ENCODE measurements around the gene NXN. TPM values are rescaled to one million over a fixed set of nuclear protein-coding genes. Genes with fewer than 3 reads are reported as not detected.

NXN gene
- total and polyA plus RNA-seq, 9 donors: 5.5 to 34.8 (median 28.4) TPM

DNA sequence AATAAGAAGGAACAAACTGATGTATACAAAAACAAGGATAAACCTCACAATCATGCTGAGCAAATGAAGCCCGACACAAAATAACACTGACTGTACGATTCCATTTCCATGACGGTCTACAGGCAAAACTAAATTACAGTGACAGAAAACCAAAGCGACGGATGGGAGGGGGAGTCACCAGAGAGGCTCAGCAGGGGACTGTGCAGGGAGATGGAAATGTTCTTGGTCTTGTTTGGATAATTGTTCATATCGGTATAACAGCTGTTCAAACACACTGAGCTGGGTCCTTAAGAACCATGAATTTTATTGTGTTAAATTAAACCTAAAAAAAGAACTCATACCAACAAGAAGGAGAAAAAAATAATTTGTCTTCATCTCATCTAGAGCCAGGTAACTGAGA, 97.8 kb downstream of the NXN start:
- H3K27ac ChIP-seq: no peak overlapping the region
- H3K4me3 ChIP-seq: no peak overlapping the region
- H3K36me3 ChIP-seq: no peaks in the 10 kb centered on the region
- H3K4me1 ChIP-seq (ENCODE audit: insufficient read depth): peaks cover 18% of the 10 kb centered on the region
- TF ChIP-seq POLR2A (IDR thresholded peaks at IDR 0.05) (no peak), EP300 (IDR thresholded peaks at IDR 0.05) (no peak)
- TF ChIP-seq, protein P1, sequence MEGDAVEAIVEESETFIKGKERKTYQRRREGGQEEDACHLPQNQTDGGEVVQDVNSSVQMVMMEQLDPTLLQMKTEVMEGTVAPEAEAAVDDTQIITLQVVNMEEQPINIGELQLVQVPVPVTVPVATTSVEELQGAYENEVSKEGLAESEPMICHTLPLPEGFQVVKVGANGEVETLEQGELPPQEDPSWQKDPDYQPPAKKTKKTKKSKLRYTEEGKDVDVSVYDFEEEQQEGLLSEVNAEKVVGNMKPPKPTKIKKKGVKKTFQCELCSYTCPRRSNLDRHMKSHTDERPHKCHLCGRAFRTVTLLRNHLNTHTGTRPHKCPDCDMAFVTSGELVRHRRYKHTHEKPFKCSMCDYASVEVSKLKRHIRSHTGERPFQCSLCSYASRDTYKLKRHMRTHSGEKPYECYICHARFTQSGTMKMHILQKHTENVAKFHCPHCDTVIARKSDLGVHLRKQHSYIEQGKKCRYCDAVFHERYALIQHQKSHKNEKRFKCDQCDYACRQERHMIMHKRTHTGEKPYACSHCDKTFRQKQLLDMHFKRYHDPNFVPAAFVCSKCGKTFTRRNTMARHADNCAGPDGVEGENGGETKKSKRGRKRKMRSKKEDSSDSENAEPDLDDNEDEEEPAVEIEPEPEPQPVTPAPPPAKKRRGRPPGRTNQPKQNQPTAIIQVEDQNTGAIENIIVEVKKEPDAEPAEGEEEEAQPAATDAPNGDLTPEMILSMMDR (IDR thresholded peaks at IDR 0.05): no peak
- intact Hi-C loops (cut with DNase I): loop anchor here in 1 of 4 donors (5.0 kb wide), 1 partner anchor 1426 kb away; no protein-coding TSS in a partner anchor
- DNase-seq: no peak
- WGBS, 3 donors: 77 to 85% (median 85%) methylated on average over 6 of the region's 6 CpGs
- no peaks in the 10 kb centered on the region for H3K27me3 ChIP-seq
- no peaks in the 10 kb centered on the region for H3K9me3 ChIP-seq

DNA sequence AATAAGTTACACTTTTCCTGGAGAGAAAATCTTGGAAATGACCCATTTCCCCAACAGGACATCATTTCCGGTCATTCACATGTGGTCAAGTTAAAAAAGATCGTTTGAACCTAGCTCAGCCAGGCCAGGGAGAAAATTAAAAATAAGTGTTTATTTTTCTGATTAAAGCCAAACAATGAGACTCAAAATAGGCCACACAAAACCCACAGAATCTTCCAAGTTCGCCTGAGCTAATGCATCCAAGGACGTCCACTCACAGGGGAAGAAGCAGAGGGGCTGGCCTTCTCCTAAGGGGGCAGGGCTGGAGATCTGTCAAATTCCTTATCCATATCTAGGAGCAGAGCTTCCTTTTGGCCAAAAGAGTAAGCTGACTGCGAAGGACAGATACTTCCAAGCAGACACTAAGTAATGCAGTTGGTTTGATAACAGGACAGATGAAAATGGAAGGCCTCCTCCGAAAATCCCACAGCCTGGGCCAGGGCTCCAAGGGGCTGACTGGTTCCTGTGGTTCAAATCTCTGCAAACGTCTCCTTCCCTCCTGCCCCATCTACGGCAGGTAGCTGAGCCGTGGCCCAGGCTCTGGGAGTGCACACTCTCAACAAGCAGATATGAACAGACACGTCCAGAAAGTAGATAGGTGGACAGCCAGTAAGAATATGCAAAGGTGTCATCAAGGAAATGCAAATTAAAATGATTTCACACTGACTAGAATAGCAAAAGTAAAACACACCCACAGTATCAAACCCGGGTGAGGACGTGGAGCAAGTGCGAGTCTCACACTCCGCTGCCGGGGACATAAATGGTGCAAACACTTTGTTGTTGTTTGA, 98.9 kb downstream of the NXN start:
- Histone ChIP-seq H3K36me3 (no peaks in the 10 kb centered on the region), H3K27ac (peak overlapping the region; percentile 16 to 50)

GRCh38 chr17:879546-880442, 99.8 kb downstream of the NXN start:
- DNase-seq: peak; percentile 77 to 88 (median 86)
- Histone ChIP-seq H3K36me3 (no peaks in the 10 kb centered on the region), H3K27ac (peak overlapping the region; percentile 46 to 50), H3K4me1 (ENCODE audit: insufficient read depth) (peaks cover 18% of the 10 kb centered on the region), H3K4me3 (no peak overlapping the region), H3K9me3 (no peaks in the 10 kb centered on the region), H3K27me3 (no peaks in the 10 kb centered on the region)
- intact Hi-C loops (cut with DNase I): loop anchor here in 3 of 4 donors (2.0 to 10.0 kb wide), 4 partner anchors 99 to 1428 kb away; partner anchors contain the start of gene NXN (in 1 of the 3)
- TF ChIP-seq POLR2A (IDR thresholded peaks at IDR 0.05) (no peak), EP300 (IDR thresholded peaks at IDR 0.05) (no peak)
- TF ChIP-seq, protein P1 (IDR thresholded peaks at IDR 0.05): peak in 2 of 3 donors; percentile 57 to 69
- WGBS, 3 donors: 11 to 15% (median 13%) methylated on average over 26 of the region's 26 CpGs

More for the DNA sequence above, 98.9 kb downstream of the NXN start:
- 39 to 43% (median 43%) methylated on average over 15 of the region's 15 CpGs for WGBS, 3 donors
- intact Hi-C loops (cut with DNase I): loop anchor here in 1 of 4 donors (5.0 kb wide), 1 partner anchor 1427 kb away; no protein-coding TSS in a partner anchor
- no peak overlapping the region for H3K4me3 ChIP-seq
- peak in 1 of 5 donors; percentile 45 for DNase-seq
- no peaks in the 10 kb centered on the region for H3K9me3 ChIP-seq
- no peaks in the 10 kb centered on the region for H3K27me3 ChIP-seq
- TF ChIP-seq POLR2A (IDR thresholded peaks at IDR 0.05) (no peak), EP300 (IDR thresholded peaks at IDR 0.05) (peak; percentile 11)
- TF ChIP-seq, protein P1 (IDR thresholded peaks at IDR 0.05): no peak
- H3K4me1 ChIP-seq (ENCODE audit: insufficient read depth): peaks cover 18% of the 10 kb centered on the region

DNA sequence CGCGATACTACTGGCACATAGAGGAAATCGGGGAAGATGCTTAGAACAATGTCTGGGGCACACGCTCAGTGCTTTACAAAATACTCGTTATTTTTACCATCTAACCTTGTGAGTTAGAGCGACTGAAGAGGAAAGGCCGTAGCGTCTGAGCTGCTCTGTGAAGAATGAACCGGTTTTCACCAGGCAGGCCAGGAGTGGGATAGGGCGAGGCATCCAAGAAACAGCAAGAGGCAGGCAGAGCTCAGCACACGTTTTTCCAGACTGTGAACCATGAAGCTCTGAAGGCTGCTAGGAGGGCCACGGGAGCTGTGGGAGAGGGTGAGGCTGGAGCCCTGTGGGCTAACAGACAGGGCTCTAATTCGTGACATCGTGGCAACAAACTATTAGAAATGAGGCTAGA, 101.9 kb downstream of the NXN start:
- Histone ChIP-seq H3K36me3 (no peaks in the 10 kb centered on the region), H3K27ac (no peak overlapping the region), H3K4me3 (no peak overlapping the region), H3K4me1 (ENCODE audit: insufficient read depth) (peaks cover 13% of the 10 kb centered on the region), H3K27me3 (no peaks in the 10 kb centered on the region), H3K9me3 (no peaks in the 10 kb centered on the region)
- WGBS, 3 donors: 85 to 89% (median 86%) methylated on average over 14 of the region's 14 CpGs
- no peak for DNase-seq
- TF ChIP-seq, protein P1 (IDR thresholded peaks at IDR 0.05): no peak
- TF ChIP-seq EP300 (IDR thresholded peaks at IDR 0.05): no peak
- TF ChIP-seq POLR2A (IDR thresholded peaks at IDR 0.05): no peak
- intact Hi-C loops (cut with DNase I): loop anchor here in 2 of 4 donors (2.0 to 10.0 kb wide), 3 partner anchors 101 to 177 kb away; partner anchors contain the start of gene NXN (in 1 of the 2)

All from ovary (tissue), 9 donors.